HG03575 (cell line): ENCODE results near the gene KLF9.
"Not testable (repeated sequence)": the region's sequence is repeated elsewhere in the genome, so short reads cannot be mapped to it uniquely, and the experiment has no call there.

ENCODE experiments used
- ATAC-seq: cut with Tn5 transposase; IDR thresholded peaks from one replicate; pipeline ENCODE4 v1.9.1; 2021; ENCODE audit not compliant: unreplicated experiment, insufficient number of reproducible peaks, low FRiP score; ENCODE audit errors: extremely low read depth

Gene KLF9

DNA sequence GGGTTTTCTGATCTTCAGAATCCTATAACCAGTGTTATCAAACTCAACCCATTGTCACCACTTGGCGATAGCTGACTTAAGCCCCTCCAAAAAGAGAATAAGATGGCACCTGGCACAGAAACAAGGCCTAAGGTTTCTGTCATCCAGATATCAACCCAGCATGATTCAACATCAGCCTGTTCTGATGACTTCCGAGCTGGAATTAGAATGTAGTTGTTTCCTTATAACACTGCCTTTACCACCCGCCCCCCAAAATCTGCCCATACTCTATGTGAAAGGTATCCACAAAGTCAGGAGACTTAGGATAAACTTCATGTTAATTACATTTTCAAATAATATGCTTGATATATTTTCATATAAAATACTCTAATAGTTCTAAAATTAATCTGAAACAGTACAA is 5.2 kb downstream of the KLF9 start:
- no peak for ATAC-seq

DNA sequence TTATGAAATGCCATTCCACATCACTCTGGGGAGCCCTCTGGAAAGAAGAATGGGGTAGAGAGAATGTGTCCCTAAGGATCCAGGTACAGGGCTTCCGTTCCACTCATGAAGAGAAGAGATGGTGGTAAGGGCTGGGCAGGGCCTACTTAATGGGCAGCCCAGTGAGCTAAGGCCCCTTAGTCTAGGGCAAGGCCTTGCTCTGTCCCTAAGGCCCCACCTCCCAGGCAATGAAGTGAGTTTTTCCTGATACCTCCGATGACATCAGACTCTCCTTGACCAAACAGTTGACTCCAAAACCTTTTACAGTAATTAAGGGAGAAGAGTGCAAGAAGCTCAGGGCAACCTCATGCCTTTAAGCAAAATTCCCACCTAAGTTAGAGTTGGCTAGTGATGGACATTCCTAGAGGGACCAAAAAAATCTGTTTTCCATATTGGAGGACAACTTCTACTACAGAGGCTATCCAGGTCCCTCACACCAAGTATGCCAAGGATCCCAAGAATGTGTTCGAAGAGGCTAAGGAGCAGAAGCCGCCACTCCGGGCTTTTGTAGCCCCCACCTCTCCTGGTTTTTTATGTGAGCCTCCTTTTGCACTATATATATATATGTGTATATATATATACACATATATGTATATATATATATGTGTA is 5.9 kb downstream of the KLF9 start:
- ATAC-seq: no peak

DNA sequence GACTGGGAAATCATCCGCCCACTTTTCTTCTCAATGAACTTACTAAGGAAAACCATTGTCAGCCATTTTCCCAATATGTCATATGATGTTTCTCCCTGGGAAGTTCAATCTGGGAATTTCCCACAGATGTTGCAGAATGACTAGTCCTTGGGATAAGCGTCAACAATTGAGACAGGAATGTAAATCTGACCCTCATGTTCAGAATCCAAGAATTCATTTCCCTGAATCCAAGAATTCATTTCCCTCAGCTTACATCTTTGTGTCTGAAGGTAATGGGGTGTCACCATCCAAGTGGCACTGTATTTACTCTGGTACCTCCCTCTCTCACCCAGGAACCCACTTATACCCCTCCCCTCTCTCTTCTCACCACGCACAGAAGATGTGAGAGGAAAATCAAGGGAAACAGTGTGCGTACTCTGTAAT is 7.4 kb downstream of the KLF9 start:
- no peak for ATAC-seq

DNA sequence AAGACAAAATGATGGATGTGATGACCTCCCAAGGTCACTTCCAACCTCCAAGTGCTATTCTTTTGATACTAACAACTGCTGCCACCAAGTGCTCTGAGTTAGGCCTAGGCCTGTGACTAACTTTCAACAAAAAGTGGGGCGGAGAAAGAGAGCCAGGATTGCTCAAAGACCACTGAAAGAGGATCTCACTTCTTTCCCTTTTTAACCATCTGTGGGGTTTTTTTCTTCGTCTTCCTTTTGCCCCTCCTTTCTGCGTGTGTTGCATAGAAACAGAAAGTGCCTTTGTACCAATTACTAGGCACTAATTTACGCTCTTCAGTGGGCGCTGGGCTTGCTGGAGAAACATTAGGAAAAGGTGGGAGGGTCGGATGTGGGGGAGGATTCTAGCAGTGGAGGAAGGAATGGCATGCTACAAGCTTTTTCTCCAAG is 8.0 kb downstream of the KLF9 start:
- peak; percentile 74 for ATAC-seq

DNA sequence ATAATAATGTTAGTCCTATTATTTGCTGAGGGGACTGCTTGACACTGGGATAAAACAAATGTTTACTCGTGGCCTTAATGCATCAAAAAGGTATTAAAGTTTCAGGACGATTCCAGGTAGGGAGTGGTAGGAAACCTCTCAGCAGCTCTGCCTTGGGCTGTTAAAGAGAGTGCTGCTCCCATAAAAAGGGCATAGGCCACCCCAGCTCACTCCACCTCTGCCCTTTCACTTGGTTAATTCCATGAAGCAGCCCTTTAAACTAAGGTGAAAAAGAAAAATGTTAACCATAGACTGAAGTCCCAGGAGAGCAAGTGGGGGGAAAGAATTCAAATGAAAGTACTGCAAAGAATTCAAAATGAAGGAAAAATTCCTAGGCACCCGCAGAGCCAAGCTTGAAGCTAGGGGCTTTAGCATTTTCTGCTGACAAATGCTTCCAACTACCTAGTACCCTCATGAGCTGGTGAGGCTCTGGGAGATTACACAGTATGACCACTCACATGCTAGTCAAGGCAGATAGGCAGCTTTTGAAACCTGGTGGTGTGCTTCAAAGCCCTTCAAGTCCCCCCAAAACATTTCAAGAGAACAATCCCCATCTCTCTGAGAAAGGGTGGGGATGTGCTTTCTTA is 8.5 kb downstream of the KLF9 start:
- no peak for ATAC-seq

DNA sequence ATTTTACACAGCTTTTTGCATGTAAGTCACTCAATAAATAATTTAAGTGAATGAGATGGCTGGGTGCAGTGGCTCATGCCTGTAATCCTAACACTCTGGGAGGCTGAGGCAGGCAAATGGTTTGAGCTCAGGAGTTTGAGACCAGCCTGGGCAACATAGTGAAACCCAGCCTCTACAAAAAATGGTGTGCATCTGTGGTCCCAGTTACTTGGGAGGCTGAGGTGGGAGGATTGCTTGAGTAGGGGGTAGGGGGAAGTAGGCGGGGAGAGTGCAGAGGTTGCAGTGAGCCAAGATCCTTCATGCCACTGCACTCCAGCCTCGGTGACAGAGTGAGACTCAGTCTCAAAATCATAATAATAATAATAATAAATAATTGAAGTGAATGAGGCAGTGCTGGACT is 10.2 kb downstream of the KLF9 start:
- no peak for ATAC-seq

DNA sequence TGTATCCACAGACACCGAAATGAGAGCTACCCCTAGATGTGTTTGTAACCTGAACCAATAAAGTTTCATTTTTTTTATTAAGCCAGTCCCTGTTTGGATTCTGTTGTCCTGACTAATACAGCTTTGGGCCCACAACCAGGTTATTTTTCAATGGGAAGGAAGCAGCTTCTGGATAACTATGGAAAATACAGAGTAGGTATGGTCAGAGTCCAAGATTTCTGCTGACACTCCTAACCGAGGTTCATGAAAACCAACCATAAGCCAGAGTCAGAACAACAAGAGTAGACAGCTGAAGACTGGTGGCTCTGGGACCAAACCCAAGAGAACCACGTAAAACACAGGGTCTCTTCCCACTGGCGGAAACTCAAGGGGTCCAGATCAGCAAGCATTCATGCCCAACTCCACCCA is 10.8 kb downstream of the KLF9 start:
- ATAC-seq: no peak

DNA sequence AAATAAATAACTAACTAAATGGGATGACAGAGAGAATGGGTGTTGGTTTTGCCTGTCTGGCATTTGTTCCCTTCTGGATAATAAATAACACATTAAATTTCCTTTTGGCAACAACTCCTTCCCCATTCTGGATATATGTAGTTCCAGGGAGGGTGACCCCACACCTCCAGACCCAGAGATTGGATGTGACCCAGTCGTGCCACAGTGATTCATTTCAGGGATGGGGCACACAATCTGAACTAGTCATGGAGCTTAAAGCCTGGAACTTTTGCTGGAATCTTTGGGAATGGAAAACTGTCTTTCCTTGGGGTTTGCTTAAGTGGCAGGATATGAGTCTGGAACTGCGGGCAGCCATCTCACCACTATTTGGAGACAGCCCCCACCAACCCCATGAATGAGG is 11.3 kb downstream of the KLF9 start:
- ATAC-seq: no peak

DNA sequence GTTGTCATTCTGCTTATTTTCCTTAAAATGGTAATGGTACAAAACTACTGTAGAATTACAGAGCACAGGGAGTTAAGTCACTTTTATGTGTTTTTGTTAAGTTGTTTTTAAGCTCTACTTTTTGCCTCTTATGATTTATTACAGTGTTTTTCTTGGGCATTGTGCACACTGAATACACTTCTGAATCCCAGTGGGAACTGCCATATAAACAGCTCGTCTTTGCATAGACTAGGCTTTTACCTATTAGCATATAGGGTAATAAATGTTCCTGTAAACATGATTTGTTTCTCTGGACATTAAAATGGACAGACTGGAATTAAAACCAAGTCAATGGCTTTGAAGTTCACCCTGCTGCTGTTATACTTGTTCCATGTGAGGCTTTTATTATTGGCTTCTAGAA is 12.2 kb downstream of the KLF9 start:
- no peak for ATAC-seq

DNA sequence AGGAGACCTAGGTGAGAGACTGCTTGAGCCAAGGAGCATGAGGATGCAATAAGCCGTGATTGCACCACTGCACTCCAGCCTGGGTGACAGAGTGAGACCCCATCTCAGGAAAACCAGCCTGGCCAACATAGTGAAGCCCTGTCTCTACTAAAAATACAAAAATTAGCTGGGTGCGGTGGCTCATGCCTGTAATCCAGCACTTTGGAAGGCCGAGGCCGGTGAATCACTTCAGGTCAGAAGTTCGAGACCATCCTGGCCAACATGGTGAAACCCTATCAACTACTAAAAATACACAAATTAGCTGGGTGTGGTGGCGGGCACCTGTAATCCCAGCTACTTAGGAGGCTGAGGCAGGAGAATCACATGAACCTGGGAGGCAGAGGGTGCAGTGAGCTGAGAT is 13.2 kb downstream of the KLF9 start:
- not testable (repeated sequence) for ATAC-seq

DNA sequence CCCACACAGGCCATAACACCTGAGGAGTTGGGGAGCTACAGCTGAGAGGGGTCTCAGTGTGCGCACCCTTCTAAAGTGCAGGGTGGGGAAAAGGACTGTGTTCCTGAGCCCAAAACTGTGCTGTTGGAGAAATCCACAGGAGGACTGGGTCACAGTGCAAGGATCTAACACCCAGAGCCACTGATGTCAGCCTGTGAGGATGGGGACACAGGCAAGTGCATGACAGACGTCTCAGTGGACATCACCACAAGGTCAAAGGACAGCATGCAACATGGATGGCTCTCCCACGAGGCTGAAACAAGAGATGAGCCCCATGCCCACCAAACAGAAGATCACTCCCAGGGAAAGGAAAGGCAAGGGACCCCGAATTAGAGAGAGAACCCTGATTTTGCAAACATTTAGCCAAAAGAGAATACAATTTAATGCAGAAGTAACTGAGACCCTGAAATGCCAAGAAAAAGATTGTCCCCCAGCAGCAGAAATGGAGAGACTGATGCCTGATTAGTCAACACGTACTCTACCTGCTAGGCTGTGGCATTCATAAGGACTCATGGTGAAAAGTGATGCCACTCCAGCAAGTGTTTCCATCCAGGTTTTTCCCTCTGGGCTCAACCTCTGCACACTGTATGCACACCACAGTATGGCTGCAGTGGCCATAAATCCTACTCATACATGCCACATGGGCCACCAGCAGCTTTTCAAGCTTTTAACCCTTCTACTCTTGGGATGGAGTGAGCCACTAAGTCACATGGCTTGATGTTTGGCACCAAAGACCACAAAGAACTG is 14.2 kb downstream of the KLF9 start:
- ATAC-seq: no peak

DNA sequence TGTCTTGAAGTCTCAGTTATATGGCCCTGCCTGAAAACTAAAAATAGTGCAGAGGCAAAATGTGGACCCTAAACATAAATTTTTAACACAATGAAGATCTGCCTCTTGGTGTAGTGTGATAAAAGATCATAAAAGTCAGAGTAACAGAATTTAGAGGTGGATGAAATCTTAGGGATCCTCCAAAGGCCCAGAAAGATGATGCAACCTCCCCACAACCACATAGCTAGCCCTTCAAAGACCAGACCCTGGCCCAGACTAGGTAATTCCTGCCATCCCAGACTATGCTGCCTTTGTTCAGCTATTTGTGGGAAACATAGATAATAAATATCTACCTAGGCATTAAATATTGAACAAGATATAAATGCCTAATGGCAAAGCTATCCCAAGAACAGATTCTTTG is 15.3 kb downstream of the KLF9 start:
- no peak for ATAC-seq

DNA sequence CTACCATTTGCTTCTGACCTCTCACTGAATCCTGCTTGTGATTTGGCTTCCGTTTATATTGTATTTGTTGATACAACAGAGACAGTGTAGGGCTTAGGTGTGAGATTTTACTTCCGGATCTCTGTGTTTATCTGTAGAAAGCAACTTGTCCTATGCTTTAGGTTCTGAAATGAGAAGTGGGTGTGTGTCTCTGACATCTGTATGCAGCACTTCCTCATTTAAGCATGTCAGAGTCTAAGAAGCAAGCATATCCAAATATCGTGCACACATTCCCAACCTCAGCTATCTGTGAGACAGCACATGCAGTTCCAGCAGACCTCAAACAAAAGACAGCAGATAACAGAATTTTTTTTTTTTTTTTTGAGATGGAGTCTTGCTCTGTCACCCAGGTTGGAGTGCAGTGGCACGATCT is 16.3 kb downstream of the KLF9 start:
- ATAC-seq: peak; percentile 98

DNA sequence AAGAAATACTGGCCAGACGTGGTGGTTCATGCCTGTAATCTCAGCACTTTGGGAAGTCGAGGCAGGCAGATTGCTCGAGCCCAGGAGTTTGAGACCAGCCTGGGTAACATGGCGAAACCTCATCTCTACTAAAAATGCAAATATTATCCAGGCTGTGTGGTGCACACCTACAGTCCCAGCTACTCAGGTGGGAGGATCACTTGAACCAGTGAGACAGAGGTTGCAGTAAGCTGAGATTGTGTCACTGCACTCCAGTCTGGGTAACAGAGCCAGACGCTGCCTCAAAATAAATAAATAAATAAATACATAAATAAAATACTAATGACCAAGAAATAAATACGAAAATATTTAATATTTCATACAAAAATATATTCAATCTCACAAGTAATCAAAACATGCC is 18.8 kb downstream of the KLF9 start:
- no peak for ATAC-seq

DNA sequence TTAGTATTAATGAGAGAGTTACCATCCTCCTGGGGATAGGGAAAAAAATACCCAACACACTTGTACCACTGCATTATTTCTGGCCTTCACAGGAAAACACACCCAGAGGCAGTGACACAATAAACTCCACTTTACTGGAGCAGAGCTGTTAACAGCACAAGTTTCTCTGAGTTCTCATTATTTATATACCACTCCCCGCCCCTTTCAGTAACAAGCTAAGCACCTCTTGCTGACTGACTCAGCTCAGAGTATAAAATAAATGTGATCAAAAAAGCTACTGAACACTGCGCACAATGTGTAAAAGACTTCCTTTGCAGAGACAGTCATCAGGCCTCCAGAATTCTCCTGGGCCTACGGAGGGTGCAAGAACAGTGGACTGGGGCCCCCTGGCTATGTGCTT is 21.6 kb downstream of the KLF9 start:
- ATAC-seq: no peak

DNA sequence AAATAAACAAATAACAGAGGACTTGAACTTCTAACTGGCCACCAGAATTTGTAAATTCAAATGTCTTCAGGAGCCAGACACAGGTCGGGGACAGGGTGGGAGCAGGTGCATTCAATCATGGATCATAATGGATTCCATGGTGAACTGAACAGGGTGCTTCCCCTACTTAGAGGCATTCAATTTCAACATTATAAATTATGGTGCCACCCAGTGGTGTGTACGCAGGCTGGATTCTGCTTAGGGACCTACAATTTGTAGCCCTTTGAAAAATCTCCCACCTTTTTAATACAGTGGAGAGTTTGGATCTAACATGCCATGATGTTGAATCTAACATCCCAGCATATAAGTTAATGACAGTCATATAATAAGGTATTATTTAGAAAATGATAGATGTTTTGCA is 22.3 kb downstream of the KLF9 start:
- ATAC-seq: no peak

DNA sequence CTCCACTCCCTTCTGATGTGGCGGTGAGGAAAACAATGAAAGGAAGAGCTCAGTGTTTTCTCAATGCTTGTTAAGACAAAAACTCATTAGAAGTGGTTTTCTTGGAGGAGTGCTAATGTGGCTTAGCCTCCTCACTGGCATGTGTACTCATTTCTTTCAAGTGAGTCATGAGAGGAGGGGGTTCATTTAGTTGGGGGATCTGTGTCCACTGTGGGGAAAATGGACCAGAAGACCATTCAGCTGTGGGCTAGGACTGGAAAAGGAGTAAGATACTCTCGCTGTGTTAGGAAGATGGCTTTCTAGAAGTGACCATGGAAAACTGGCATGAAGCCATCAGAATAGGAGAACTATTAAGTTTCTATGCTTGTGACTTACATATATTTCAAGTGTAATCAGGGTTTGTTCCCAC is 23.5 kb downstream of the KLF9 start:
- ATAC-seq: no peak

DNA sequence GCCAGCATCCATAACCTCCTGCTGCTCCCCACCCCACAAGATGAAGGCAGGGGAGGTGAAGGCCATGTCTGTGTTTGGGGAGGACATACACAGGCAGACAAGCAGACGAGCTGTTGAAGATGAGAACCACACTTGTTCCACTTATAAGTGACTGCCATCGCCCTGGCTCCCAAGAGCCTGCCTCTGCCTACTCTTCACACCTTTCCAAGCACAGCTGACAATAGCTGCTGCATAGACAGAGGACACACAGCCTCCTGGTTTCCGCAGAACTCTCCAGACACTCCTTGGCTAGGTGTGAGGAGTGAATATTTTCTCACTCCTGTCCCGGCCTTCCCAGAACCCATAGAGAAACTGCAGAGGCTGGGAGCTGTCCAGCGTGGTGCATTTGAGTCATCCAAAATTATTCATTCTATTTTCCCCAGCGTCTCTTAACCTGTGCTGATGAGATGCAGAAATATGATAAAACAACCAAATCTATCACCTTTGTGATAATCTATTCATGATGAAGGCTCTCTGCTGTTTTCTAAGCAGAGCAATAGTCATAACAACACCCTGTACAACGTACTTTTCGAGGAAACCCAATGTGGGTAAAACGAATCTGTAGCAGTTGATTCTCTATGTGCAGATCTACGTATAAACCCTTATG is 24.7 kb downstream of the KLF9 start:
- ATAC-seq: no peak

DNA sequence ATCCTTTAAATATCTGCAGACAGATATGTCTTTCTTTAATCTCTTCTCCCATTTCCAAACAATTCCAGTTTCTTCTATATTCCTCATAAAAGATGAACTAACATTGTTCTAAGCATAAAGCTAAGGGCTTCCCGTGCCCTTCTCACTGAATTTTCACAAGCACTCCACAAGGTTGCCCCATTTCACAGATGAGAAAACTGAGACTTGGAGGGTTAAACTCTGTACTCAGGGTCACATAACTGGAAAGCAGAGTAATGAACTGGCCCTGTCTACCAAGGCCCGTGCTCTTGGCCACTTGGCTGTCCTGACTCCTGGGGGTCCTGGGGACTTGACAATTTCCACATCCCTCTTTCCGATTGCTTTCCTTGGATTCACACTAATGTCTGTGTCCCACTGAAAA is 25.3 kb downstream of the KLF9 start:
- ATAC-seq: no peak

DNA sequence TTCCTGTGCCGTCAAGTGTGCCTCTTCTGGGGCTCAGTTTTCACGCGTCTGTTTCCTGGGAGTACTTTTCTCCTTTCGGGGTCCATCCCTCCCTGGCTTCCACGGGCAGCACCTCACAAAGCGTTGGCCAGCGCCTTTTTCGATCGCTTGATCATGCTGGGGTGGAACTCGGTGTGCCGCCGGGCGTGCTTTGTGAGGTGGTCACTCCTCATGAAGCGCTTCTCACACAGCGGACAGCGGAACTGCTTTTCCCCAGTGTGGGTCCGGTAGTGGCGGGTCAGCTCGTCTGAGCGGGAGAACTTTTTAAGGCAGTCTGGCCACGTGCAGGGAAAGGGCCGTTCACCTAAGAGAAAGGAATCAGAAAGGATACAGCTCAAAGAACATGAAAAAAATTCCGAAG is 26.8 kb downstream of the KLF9 start:
- no peak for ATAC-seq
